Stimulated activated naive B cell treated with anti-CD40 and anti-IgM and Interleukin-4, amounts not matched to agents 10 μg/mL and 1 μg/mL and 100 μg/mL, for 72 hours (primary cell): Measurements from ENCODE around the gene MVB12B.

Experiments used
- ATAC-seq, 2 donors: fragments of 150-1000 bp; cut with Tn5 transposase; replicated peaks; 2 replicates each; pipeline ENCODE4 v1.10.0; 2021; ENCODE audit warnings: moderate library complexity in 1 of 2
- DNase-seq: peaks from one replicate; pipeline ENCODE4 v3.0.0; 2021
- H3K27ac Mint-ChIP-seq: one replicate; pipeline ENCODE4 v1.8.0; 2022; ENCODE audit warnings: mild to moderate bottlenecking, mixed read lengths
- H3K27me3 Mint-ChIP-seq, 2 donors: one replicate each; pipeline ENCODE4 v1.8.0; 2022; ENCODE audit warnings: mixed read lengths in 2 of 2
- H3K36me3 Mint-ChIP-seq, 2 donors: one replicate each; pipeline ENCODE4 v1.8.0; 2022; ENCODE audit warnings: mixed read lengths in 2 of 2, mild to moderate bottlenecking in 1 of 2
- H3K4me1 Mint-ChIP-seq, 2 donors: one replicate each; pipeline ENCODE4 v1.8.0; 2022; ENCODE audit warnings: mixed read lengths in 2 of 2, mild to moderate bottlenecking in 1 of 2
- H3K4me3 Mint-ChIP-seq, 2 donors: one replicate each; pipeline ENCODE4 v1.8.0; 2022; ENCODE audit warnings: mild to moderate bottlenecking in 2 of 2, mixed read lengths in 2 of 2, moderate library complexity in 1 of 2
- H3K9me3 Mint-ChIP-seq, 2 donors: one replicate each; pipeline ENCODE4 v1.8.0; 2022; ENCODE audit warnings: mixed read lengths in 2 of 2, mild to moderate bottlenecking in 1 of 2

MVB12B gene

DNA sequence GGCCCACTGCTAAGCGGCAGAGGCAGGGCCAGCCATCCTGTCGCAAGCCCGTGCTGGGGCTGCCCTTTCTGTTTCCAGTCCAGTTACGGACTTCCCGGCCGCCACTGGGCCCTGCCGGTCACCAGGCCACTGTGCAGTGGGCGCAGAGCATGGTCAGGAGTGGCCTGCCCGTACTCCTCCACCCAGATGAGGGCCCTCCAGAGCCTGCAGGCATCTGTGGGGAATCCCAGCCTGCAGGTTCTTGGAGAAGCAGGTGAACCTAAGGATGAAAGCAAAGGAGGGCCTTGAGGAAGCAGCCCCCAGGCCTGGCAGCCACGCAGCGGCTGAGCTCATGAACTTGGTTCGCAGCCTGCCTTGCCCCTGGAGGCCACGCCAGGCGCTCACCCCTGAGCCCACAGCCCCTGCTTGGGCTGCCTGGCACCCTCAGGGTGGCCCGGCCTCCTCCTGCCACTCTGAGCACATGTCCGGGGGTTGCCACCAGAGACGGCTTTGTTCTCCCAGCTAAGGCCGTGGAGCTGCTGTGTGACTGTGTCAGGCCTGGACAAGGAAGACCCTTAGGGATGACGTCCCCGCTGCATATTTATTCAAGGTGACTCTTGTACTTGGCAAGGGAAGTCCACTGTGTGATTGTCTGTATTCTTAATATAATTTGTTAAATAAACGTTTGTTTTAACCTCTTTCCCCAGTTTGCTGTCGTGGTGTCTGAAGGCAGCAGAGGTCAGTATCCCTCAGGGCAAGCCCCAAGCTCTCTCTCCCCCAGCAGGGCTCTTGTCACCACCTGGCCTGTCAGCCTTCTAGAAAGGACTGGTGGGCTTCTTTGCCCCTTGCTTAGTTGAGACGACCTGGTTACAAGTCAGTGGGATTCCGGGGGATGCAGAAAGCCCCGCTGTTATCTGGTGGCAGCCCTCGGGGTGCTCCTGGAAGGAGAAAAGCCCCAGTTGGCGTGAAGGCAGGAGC lies 180.0 kb downstream of the MVB12B start:
- no peak overlapping the region for H3K27ac Mint-ChIP-seq
- DNase-seq (no peak), ATAC-seq (no peak)
- no peak overlapping the region for H3K4me3 Mint-ChIP-seq
- peaks cover 0 to 2% of the 10 kb centered on the region in 2 donors for H3K36me3 Mint-ChIP-seq
- H3K27me3 Mint-ChIP-seq: peaks cover 6 to 19% of the 10 kb centered on the region in 2 donors
- no peaks in the 10 kb centered on the region for H3K4me1 Mint-ChIP-seq
- no peaks in the 10 kb centered on the region for H3K9me3 Mint-ChIP-seq

DNA sequence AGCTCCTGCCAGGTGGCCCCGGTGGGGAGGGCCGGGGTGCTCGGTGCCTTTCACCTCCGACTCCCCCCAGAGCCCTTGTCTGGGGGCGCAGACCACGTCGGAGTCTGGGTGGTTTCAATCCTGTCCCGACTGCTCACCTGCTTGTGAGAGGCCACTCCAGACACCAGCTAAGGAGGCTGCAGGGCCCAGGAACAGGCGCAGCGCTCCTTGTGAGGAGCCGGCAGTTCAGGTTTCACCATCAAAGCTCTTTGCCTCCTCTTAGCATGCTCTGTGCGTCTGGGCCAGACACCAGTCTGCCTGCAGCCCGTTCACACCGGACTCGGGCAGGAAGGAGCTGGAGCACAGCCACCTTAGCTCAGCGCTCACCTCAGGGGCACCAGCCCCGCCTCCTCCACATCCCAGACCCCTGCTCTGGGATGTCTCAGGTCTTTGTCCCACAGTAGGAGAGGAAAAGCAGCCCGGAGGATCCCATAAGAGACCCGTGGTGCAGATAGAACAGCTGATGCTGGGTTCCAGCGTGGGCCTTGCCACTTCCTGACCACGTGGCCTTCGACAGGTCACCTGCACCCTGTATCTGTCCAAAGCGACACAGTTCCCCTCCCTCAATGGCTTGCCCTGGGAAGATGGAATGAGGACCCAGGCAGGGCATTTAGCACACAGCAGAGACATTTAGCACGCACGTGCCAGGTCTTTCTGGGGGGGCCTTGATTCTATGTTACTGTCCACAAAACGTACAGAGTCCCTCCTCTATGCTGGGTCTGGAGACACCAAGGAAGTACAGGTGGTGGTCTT lies 180.9 kb downstream of the MVB12B start:
- ATAC-seq (no peak), DNase-seq (no peak)
- H3K27me3 Mint-ChIP-seq: peaks cover 14 to 23% of the 10 kb centered on the region in 2 donors
- H3K4me3 Mint-ChIP-seq: no peak overlapping the region
- no peaks in the 10 kb centered on the region for H3K4me1 Mint-ChIP-seq
- peaks cover 0 to 2% of the 10 kb centered on the region in 2 donors for H3K36me3 Mint-ChIP-seq
- H3K27ac Mint-ChIP-seq: no peak overlapping the region
- H3K9me3 Mint-ChIP-seq: no peaks in the 10 kb centered on the region

DNA sequence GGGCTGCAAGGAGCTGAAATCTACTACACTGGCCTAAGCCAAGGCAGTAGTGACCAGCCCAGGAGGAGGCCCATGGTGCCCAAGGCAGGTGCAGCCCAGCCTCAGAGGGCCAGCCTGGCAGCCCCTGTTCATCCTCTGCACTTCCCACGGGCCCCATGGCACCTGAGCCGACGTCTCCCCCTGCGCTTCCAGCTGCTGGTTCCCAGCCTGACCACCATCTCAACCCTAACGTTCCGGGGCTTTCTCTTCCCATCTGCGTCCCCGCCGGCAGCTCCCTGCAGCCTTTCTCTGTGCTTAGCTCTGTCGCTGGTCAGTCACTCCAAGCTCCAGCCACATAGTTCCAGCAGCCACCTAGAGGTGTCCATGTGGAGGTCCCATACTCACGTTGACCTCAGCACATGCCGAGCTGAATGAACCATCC lies 181.6 kb downstream of the MVB12B start:
- peaks cover 2% of the 10 kb centered on the region in 2 donors for H3K4me1 Mint-ChIP-seq
- no peak for ATAC-seq
- H3K36me3 Mint-ChIP-seq: peaks cover 0 to 2% of the 10 kb centered on the region in 2 donors
- no peak for DNase-seq
- no peaks in the 10 kb centered on the region for H3K9me3 Mint-ChIP-seq
- peaks cover 19 to 27% of the 10 kb centered on the region in 2 donors for H3K27me3 Mint-ChIP-seq
- H3K27ac Mint-ChIP-seq: no peak overlapping the region
- H3K4me3 Mint-ChIP-seq: no peak overlapping the region

GRCh38 chr9:126508928-126509327 lies 182.3 kb downstream of the MVB12B start:
- no peaks in the 10 kb centered on the region for H3K36me3 Mint-ChIP-seq
- peaks cover 4 to 9% of the 10 kb centered on the region in 2 donors for H3K4me1 Mint-ChIP-seq
- no peak overlapping the region for H3K27ac Mint-ChIP-seq
- no peak for DNase-seq
- H3K4me3 Mint-ChIP-seq: no peak overlapping the region
- no peaks in the 10 kb centered on the region for H3K9me3 Mint-ChIP-seq
- H3K27me3 Mint-ChIP-seq: peaks cover 25 to 31% of the 10 kb centered on the region in 2 donors
- ATAC-seq: no peak

GRCh38 chr9:126509718-126510117 lies 183.1 kb downstream of the MVB12B start:
- Mint-ChIP-seq H3K4me1 (peaks cover 4 to 9% of the 10 kb centered on the region in 2 donors), H3K9me3 (no peaks in the 10 kb centered on the region), H3K27ac (no peak overlapping the region), H3K4me3 (no peak overlapping the region), H3K27me3 (peaks cover 25 to 31% of the 10 kb centered on the region in 2 donors), H3K36me3 (no peaks in the 10 kb centered on the region)
- ATAC-seq (no peak), DNase-seq (no peak)

DNA sequence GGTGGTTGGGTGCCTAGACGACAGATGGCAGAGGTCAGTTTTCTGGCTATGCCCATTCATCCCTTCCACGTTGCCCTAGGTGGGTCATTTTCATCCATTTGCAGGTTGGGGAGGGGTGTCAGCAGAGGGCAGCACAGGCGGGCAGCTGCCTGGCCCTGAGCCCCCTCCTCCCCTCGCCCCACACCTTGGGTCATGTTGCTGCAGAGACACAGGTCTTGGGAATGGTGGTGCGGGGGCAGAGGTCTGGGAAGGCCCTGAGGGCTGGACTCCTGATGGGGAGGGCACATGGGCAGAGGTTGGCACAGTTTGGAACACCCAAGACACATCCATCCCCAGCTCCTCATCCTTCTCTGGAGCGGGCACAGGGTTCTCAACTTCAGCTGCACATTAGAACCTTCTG lies 183.9 kb downstream of the MVB12B start:
- H3K27ac Mint-ChIP-seq: no peak overlapping the region
- ATAC-seq: no peak

GRCh38 chr9:126511411-126511810 lies 184.8 kb downstream of the MVB12B start:
- peaks cover 34 to 35% of the 10 kb centered on the region in 2 donors for H3K27me3 Mint-ChIP-seq
- H3K4me1 Mint-ChIP-seq: peaks cover 6 to 19% of the 10 kb centered on the region in 2 donors

More for the DNA sequence above, 183.9 kb downstream of the MVB12B start:
- H3K4me3 Mint-ChIP-seq: no peak overlapping the region
- H3K9me3 Mint-ChIP-seq: no peaks in the 10 kb centered on the region
- peaks cover 31 to 35% of the 10 kb centered on the region in 2 donors for H3K27me3 Mint-ChIP-seq
- no peak for DNase-seq
- H3K4me1 Mint-ChIP-seq: peaks cover 4 to 17% of the 10 kb centered on the region in 2 donors
- H3K36me3 Mint-ChIP-seq: no peaks in the 10 kb centered on the region

DNA sequence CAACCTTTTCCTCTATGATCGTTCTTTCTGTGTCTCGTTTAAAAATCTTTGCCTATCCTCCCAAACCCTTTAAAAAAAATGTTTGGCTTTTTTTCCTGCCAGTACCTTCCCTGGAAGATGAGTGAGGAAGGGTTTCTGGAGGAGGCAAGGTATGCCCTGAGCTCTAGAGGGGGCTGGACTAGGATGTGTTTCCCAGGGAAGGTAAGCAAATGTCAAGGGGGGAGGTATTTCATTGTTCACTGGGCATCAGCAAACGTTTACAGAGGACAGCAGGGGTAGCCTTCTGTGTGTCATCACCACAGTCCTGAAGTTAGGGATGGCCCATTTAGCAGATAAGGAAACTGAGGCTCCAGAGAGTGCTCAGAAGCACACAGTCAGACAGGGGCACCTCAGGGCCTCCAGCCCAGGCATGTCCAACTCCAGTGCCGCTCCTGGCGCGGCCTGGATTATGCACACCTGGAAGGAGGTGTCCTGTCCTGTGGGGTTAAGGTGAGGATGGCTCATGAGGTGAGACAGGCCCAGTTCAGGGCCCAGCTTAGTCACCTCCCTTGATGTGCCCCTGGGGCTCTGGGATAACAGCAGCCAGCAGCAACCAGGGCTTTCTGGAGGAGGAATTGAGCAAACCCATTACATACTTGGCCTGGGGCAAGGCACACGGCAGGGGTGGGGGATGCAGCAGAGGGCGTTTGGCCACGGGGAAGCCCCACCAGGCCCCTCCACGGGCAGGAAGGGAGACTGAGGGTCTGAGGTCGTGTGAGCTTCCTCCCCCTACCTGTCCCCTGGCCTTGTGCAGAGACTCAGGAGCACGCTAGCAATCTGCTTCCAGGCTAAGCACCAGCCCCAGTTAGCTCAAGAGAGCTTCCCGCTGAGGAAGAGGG lies 186.8 kb downstream of the MVB12B start:
- DNase-seq (no peak), ATAC-seq (no peak)
- H3K4me1 Mint-ChIP-seq: peaks cover 18 to 36% of the 10 kb centered on the region in 2 donors
- no peak overlapping the region for H3K27ac Mint-ChIP-seq
- H3K4me3 Mint-ChIP-seq: peak overlapping the region; percentile 44 to 59
- no peaks in the 10 kb centered on the region for H3K36me3 Mint-ChIP-seq
- no peaks in the 10 kb centered on the region for H3K9me3 Mint-ChIP-seq
- H3K27me3 Mint-ChIP-seq: peaks cover 34 to 43% of the 10 kb centered on the region in 2 donors

More at GRCh38 chr9:126511411-126511810, 184.8 kb downstream of the MVB12B start:
- ATAC-seq (no peak), DNase-seq (no peak)
- H3K27ac Mint-ChIP-seq: no peak overlapping the region
- H3K9me3 Mint-ChIP-seq: no peaks in the 10 kb centered on the region
- no peaks in the 10 kb centered on the region for H3K36me3 Mint-ChIP-seq
- no peak overlapping the region for H3K4me3 Mint-ChIP-seq

- no peaks in the 10 kb centered on the region for H3K9me3 Mint-ChIP-seq
- H3K27me3 Mint-ChIP-seq: peaks cover 34 to 51% of the 10 kb centered on the region in 2 donors
These were observed 187.6 kb downstream of the MVB12B start for GRCh38 chr9:126514037-126514821.

GRCh38 chr9:126515001-126515872 lies 188.6 kb downstream of the MVB12B start:
- DNase-seq (no peak), ATAC-seq (no peak)
- Mint-ChIP-seq H3K36me3 (no peaks in the 10 kb centered on the region), H3K27ac (no peak overlapping the region), H3K9me3 (no peaks in the 10 kb centered on the region), H3K4me3 (peak overlapping the region in 1 of 2 donors; percentile 28), H3K27me3 (peaks cover 30 to 56% of the 10 kb centered on the region in 2 donors), H3K4me1 (peaks cover 18 to 36% of the 10 kb centered on the region in 2 donors)

More at GRCh38 chr9:126514037-126514821, 187.6 kb downstream of the MVB12B start:
- peak; percentile 71 to 79 for ATAC-seq
- H3K4me3 Mint-ChIP-seq: peak overlapping the region; percentile 44 to 59
- peak; percentile 66 for DNase-seq
- H3K36me3 Mint-ChIP-seq: no peaks in the 10 kb centered on the region
- peaks cover 18 to 36% of the 10 kb centered on the region in 2 donors for H3K4me1 Mint-ChIP-seq
- no peak overlapping the region for H3K27ac Mint-ChIP-seq

DNA sequence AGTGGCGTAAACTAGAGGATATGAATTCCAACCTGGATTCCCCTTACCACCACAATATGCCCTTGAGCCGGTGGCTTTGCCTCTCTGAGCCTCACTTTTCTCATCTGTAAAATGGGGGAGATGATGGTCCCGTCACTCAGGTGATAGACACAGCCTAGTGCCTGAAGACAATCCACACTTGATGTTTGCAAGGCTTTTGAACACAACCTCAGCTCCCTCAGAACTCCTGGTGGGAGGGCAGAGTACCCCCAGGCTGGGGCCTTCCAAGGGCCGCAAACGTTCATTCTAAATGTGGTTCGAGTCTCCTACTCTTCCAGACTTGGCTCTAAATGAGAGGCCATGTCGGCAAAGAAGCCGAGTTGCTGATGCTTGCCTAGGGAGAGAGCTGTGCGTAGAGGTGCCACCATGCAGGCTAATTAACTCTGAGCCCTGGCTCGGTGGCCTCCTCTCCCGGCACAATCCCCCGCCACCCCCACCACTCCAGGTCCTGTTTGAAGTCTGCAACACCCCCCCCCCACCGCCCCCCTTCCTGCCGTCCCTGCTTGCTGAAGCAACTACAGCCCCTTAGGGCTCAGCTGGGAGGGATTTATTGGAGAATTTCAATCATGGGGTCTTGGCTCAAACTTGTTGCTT lies 189.4 kb downstream of the MVB12B start:
- no peak for DNase-seq
- Mint-ChIP-seq H3K4me3 (peak overlapping the region in 1 of 2 donors; percentile 87), H3K4me1 (peaks cover 18 to 36% of the 10 kb centered on the region in 2 donors), H3K9me3 (no peaks in the 10 kb centered on the region), H3K27ac (no peak overlapping the region), H3K27me3 (peaks cover 30 to 56% of the 10 kb centered on the region in 2 donors), H3K36me3 (no peaks in the 10 kb centered on the region)
- no peak for ATAC-seq

DNA sequence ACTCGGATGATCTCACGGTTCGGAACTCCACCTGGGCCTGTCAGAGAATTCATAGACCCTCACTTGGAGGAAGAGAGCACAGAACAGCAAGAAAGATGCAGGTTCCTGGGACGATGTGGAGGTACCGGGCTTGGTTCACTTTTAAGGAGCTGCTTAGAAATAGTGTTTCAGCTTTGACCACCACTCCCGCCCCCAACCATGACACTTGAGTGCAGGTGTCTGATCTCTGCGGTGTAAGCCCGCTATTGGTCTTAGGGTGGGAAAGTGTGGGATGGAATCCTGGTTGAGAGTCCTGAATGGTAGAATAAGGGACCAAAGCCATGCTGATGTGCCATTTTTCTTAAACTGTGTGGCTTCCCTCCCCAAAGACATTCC lies 189.9 kb downstream of the MVB12B start:
- peak overlapping the region; percentile 81 to 87 for H3K4me3 Mint-ChIP-seq
- no peaks in the 10 kb centered on the region for H3K9me3 Mint-ChIP-seq
- peaks cover 18 to 36% of the 10 kb centered on the region in 2 donors for H3K4me1 Mint-ChIP-seq
- H3K27ac Mint-ChIP-seq: peak overlapping the region; percentile 92
- H3K27me3 Mint-ChIP-seq: peaks cover 26 to 51% of the 10 kb centered on the region in 2 donors
- ATAC-seq (no peak), DNase-seq (no peak)
- no peaks in the 10 kb centered on the region for H3K36me3 Mint-ChIP-seq
